Stimulated activated CD4-positive, alpha-beta T cell treated with anti-CD3 and anti-CD28 coated beads, Interleukin-4, amount 100 ng/mL, for 24 hours (primary cell): ENCODE measurements around the gene CTNNA2.

Source experiments
- DNase-seq: peaks from one replicate; pipeline ENCODE4 v3.0.0-alpha.2; 2020

CTNNA2 gene

DNA sequence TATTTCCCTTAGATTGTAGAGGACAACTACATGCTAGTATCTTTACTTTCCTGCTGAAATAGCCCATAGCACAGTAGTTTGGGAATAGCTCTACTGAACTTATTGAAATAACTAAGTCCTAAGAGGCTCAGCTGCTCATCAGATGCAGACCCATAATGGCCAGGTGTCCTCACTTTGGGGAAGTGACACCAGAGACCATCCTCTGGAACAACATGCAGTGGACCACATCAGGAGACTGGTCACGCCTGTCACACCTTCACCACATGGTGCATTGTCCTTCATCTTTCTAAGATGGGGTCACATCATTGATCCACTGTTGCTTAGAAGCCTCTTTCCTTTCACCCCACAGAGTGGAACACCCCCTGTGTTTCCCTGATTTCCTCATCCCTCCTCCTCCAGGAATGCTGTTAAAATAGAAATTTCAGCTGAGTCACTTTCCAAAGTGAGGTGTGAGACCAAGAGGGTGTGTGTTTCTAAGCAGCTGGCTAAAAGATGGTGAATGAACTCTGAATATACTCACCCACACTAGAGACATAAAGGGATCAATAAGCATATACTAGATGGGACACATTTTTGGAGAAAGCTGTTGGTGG, 1006.9 kb downstream of the CTNNA2 start:
- DNase-seq: no peak

DNA sequence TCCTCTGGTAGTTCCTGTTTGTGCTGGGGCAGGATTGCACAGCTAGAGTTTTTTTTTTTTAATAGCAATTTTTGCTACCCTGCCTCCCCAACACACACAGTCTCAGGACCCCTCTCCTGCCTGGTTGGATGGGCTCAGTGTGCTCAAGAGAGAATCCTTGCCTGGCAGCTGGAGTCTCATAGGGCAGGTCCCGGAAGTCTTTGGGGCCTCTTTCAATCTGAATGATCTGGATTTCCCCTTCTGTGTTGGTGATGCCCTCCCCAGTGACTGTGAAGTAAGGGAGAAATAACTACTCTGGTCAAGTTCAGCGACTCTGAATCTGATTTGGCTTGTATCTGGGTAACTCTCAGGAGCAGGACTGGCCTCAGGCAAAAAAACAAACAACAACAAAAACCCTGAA, 1012.3 kb downstream of the CTNNA2 start:
- DNase-seq: no peak

DNA sequence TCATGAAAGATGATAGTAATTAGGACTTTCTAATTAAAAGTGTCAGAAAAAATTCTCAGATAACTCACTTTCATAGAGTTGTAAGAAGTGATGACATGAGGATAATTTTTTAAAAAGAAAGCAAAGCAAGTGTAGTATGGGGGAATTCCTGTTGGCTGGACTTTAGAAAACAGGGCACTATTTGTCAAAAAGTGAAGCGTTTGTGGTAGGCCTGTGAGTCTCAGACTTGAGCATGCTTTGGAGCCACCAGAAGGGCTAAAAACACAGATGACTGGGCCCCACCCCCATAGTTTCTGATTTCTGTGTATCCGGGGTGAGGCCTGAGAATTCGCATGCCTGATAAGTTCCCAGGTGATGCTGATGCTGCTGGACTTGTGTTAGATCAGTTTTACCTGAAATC, 1014.3 kb downstream of the CTNNA2 start:
- no peak for DNase-seq

DNA sequence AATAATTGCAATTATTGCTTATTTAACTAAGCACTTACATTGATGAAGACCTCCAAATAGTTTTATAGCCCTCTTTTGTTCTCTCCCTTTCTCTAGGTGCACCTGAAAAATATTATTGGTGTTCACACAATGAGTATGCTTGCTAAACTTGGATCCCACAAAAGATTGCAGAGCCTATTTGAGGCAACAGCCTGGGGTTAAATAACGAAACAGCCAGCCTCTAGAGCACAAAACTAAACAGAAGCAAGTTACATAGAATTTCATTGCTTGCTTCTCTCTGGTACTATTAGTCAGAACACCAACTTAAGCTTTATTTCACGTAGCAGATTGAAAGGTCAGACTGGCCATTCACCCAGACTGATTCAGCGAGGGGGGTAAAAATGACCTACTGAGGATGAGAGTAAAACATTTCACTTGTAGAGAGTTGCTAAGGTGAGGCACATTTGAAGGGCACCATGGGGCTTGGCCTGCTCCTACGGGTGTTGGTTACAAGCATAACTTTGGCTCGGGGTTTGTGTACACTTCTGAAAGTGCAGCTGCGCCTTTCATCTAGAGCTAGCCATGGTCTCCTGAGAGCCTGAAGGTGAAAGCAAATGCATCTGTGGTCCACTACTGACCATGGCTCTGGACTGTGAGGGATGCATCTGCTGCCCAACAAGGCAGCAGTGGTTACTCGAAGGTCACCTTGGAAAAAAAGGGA, 1016.8 kb downstream of the CTNNA2 start:
- DNase-seq: no peak

DNA sequence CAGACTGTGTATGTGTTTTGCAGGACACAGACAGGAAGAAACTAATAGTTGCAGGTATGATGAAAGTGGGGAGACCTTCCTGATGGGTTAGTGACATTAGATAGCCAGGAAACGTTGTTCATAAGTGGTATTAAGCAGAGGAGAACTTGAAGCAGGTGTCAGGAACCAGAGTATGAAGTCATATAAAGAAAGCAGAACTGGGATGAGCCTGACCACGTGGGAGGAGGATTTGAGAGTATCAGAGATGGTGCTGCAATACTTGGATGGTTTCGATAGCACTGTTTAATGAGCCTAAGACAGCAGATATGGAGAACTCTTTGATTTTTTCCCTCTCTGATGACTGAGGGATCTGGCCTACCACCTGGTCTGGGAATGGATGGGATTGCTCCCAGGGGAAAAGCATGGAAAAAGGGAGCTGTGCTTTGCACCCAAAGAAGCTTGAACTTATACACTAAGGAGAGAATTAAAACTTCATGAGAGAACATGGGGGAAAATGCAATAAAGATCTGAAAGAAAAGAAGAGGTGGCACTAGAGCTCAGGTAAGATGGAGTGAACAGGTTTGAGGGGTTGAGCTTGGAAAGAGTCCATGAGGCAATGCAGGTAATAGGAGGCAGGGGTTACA, 1017.7 kb downstream of the CTNNA2 start:
- no peak for DNase-seq

DNA sequence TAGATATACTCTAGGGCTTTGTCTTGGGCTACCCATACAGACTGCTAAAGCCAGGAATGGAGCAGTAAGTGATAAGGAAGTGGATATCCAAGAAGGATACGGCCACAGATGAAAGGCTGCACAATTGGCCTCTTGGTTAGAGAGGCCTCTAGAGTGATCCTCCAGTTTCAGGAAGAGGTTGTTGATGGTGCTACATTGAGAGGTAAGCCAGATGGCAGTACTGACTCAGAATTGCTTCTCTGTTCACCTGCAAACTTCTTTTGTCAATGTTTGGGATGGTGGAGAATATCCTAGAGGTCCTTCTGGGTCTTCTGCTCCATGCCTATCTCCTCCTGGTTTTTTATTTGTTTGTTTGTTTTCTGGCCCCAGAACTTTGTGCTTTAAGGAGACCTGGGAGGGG, 1018.5 kb downstream of the CTNNA2 start:
- DNase-seq: no peak

DNA sequence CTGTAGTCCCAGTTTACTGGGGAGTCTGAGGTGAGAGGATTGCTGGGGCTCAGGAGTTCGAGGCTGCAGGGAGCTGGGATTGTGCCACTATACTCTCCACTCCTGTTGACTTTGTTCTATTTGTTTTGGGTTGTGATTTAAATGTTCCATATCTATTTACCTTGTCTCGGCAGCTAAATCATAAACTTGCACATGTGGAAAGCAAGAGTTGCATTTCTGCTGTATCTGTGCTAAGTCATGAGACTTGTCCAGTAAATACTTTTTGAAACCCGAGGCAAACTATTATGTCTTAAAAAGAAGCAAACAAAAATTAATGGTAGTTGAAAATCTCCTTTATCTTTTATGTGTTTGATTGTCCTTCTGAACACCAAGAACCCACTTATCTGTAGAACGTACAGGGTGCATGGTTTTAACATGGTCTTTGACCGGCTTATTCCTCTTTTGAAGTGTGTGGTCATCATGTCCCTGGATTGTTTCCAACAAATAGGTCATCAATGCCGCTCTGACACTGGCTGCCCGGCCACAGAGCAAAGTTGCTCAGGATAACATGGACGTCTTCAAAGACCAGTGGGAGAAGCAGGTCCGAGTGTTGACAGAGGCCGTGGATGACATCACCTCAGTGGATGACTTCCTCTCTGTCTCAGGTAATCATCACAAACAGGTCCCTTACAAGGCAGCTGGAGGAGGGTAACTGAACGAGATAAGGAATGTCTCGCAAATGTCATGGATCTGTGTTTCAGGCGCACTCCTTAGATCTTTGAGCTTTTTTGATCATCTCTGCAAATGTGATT, 1032.8 kb downstream of the CTNNA2 start:
- DNase-seq: no peak

DNA sequence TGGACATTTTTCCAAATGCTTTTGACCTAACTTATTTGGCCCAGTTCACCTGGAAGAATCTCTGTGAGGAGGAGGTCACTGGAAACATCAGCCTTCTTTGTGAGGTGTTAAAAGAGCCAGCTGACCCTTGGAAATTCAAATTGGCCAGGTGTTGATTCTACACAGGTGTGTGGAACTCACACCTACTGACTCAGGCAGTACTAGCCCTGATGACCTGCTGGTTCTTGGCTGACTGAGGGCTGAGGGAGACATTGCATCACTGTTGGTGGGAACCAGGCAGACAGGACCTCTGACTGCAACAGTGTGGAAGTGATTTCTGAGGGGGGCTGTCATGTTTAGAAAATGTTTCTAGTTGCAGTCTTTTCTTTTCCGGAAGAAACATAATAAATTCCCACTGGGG, 1033.9 kb downstream of the CTNNA2 start:
- no peak for DNase-seq

DNA sequence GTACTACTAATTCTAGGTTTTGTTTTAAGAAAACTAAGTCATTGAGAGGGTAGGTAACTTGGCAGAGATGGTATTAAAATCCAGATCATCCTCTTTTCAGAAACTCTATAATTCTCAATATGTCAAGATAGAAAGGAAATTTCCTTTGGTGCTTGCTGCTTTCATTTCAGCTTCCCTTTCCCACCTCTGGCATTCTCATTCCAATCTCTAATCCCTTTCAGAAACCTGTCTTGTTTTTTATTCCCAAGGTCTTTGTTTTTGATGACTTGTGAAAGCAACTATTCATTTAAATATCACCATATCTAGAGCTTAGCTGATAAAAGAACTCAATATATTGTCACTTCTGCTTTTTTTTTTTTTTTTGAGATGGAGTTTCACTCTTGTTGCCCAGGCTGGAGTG, 1034.5 kb downstream of the CTNNA2 start:
- DNase-seq: no peak

DNA sequence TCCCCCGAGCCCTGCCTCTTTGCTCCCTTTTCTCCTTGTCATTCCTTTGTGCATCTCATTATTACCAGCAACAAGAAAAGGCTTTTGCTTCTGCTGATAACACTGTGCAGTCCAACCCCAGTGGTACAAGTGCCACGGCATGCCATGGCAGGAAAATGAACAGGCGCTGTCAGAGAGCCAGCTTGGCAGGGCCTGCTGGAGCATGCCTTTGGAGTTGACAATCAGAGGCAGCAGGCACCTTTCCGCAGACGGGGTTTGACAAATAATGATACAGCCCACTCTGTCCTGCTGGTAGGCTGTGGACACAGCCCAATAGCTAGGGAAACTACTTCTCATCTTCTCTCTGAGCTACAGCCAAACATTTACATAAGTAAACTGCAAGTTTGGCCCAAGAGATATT, 1035.6 kb downstream of the CTNNA2 start:
- no peak for DNase-seq

DNA sequence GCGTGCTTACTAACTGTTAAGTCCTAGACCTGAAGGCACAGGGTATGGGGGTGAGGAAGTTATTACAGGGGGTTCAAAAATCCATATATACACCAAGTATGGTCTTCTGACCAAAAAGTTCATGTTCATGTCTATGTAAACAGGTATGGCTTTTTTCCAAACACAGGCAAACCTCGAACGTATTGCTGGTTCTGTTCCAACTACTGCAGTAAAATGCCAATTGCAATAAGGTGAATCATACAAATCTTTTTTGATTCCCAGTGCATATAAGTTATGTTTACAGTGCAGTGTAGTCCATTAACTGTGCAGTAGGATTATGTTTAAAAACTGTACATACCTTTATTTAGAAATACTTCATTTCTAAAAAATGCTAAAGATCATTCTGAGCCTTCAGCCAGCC, 1037.0 kb downstream of the CTNNA2 start:
- no peak for DNase-seq

DNA sequence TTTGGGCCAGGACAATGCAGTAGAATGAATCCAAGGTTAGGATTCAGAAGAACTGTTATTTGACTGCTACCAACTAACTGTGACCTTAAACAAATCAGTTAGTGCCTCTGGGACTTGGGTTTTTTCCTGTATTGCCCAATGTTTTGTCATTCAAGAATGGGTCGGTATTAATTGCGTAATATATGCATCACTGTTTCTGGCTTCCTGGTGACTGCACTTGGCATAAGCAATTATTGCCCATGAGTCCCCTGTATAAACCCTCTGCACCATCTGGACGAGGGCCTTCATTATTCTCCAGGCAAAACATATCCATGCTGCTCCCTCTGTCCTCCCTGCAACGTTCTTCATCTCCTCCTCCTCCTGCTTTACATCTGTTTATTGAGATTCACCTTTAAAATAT, 1047.5 kb downstream of the CTNNA2 start:
- DNase-seq: no peak

DNA sequence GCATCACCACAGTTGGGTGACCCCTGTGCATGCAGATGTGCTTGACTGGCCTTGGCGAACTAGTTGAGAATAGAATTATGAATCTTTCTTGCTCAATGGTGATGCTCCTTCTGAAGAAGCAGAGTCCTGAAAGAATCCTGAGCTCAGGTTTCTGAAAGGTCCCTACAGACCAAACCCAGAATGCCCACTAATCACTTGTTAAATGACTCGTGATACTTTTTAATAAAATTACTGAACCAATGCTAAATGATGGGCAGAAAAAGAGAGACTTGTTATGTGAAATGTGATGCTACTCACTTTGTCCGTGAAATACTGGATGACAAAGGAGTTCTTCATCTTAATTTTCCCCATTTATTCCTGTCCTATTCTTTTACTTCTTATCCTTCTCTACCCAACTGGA, 1055.2 kb downstream of the CTNNA2 start:
- no peak for DNase-seq

DNA sequence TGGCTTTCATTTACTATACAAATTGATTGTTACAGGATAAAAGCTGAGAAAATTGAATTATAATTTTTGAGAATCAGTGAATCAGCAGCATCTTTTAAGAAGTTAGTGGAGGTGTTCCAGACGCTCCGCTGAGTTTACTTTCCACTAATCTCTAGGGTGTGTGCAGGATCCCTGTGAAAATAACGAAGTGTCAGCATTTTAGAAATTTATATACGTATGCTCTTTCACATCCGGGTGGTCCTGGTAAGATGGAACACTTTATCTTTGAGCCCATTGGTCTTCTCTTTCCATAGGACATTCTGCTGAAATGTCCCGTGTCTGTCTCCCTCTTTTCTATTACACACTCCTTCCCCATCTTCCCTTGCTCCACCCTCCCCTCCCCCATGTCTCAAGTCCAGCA, 1060.3 kb downstream of the CTNNA2 start:
- DNase-seq: no peak

DNA sequence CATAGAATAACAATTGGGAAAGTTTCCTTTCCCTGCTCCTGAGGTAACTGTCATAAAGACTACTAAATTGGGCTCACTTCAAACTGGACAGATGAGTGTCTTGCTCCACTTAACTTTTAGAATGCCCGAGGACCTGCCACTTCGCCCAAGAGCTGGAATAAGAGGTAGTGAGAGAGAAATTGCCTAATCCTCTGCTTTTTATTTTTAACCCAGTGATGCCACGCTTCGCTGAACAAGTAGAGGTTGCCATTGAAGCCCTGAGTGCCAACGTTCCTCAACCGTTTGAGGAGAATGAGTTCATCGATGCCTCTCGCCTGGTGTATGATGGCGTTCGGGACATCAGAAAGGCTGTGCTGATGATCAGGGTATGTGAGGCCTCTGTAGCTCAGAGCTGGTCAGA, 1061.1 kb downstream of the CTNNA2 start:
- DNase-seq: no peak

DNA sequence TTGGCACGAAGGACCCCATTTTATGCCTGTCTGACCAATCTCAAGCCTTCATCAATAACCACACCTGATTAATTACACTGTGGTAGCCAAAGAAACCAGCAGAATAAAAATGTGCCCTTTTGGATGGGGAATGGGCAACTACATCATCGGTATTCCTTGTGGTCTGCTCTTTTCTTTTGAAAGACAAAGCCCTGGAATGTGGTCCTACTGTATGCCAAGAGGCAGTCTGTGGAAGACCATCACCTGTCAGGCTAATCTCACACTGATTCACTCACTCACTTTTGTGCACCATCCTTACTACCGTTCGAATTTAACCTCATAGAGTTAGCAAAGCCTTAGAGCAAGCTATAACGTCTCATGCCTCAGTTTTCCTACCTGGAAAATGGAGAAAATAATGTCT, 1066.9 kb downstream of the CTNNA2 start:
- no peak for DNase-seq

DNA sequence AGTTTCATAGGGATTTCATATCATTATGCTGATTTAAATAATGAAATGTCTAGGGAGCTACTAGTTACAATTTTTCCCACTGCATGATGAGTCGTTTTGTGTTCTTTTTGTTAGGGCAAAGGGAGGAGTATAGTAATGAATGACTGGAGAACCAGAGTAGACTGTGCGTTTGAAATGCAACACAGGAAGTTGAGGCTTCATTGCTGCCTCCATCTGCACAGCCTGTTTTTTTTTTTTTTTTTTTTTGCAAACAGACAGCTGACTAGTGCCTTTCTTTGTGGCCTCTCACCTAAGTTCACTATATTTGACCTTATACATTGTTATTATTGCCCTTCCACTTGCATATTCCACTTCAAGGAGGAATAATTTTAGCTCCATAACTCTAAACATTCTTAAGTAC, 1078.4 kb downstream of the CTNNA2 start:
- no peak for DNase-seq

DNA sequence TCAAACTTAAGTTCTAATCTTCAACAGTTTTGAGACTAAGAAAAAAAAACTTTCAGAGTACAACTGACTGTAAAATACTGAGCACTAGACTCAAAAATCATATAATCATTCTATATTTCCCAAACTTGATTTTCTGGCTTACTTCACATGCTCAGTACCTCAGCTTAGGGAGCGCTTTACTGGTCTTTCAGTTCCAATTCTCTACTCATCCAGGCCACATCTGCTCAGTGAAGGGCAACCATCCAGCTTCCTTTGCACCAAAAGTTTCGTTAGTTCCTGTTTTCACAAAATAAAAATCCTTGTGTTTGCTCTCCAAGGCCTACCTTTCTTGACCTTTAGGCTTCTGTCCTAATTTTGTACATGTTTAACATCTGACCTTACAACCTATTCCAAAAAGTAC, 1079.3 kb downstream of the CTNNA2 start:
- no peak for DNase-seq

DNA sequence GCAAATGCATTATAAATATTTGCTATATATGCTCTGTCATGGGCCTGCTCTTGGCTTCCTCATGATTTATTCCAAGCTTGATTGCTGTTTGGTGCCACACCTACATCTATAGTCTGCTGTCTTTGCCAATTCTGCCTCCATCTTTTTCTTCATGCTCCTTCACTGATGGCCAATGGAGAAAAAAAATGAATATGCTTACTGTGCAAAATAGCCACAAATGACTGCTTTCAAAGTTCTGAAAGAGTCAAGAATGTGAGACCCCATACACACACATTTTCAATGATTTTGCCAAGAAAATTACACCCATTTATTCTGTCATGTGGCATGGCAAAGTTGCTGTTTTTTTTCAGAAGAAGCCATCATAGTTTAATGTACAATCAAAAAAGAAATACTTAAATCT, 1097.3 kb downstream of the CTNNA2 start:
- no peak for DNase-seq

DNA sequence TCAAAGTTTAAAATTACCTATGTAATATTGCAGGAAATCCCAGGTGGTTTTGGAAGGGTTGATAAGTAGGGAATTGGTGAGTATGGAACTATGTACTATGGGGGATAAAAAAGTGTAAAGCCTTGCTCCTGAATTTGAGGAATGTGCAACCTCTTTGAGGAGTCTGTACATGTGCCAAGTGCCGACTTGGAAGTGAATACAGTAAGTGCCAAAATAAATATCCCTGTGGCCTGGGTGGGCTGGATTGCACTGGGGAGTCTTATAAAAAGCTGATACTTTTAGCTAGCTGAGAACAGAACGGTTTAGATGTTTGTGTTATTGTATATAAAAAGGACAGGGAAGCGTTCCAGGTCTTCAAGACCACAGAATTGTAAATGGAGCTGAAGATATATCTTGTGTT, 1108.8 kb downstream of the CTNNA2 start:
- DNase-seq: no peak

DNA sequence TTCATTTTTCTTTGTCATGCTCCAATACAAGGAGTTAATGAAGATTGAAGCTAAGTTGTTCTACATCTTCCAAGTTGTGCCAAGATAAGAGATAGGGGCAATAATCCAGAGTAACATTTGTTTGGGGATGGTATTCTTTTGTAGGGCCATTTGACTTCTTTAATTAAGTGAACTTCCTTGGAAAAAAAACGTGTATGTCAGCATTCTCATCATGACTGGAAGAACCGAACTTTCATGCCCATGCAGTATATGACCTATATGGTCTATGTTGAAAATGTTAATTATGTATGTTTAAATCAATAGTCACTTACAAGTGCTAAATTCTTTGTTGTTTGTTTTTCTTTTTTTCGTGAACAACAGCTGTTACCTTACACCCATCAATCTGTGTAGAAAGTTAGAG, 1111.2 kb downstream of the CTNNA2 start:
- no peak for DNase-seq

DNA sequence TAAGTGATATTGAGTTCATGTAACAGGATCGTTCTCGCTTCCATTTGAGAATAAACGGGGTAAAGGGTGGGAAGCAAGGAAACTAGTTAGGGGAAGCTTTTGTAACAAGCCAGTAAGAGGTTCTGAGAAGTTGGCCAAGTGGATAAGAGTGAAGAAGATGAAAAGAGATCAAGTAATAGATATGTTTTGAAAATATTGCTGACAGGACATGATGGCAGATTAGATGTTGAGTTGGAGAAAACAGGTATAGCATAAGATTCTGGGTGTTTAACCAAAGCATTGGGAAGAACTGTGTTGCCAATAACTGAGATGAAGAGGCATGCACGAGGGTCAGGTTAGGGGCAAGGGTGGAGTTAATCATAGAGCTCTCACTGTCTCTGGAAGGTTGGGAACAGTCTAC, 1121.7 kb downstream of the CTNNA2 start:
- no peak for DNase-seq

DNA sequence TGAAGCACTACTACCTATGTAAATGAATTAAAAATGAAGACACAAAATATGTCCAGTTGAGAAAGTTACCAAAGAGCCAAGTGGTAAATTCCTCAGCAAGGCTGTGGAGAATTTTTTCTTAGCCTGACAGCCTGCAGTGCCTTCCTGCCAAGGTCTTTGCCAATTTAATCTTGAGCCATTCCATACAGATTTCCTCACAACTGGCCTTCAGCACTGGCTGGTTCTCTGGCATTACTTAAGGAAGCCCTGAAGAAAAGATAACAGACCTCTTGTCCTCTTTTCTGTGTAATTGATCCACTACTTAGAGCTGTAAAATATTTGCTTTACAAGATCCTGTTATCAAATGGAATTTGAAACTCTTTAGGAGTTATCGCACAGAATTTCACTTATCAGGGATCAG, 1125.9 kb downstream of the CTNNA2 start:
- no peak for DNase-seq

DNA sequence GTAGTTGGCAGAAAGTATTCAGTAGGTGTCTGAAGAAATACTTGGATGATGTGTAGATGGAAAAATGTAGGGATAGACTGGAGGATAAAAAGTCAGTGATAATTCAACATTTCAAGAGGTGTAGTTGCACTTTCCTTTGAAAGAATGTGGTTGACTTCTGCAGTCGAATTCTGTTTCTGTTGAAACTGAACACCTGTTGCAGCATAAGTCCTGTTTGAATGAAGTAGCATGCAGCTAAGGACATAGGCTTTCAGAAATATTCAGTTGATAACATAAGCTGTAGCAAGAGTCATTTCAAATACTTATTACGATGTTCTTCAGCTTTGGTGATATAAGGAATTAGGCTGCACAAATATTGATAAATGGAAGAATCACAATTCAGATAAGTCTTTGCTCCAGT, 1129.6 kb downstream of the CTNNA2 start:
- DNase-seq: no peak
